Uterus (tissue), 2 donors: ENCODE measurements around the gene LRRIQ3.

Source experiments
- CTCF ChIP-seq, 4 experiments: fragments of 200-600 bp in 2 of 4; fragments of 450-650 bp in 2 of 4; sonication (generic) in 2 of 4; IDR thresholded peaks; one replicate each; pipeline ENCODE4 v1.5.1; 2016 to 2019; ENCODE audit warnings: antibody characterized with exemption in 4 of 4, mild to moderate bottlenecking in 2 of 4, moderate library complexity in 1 of 4
- POLR2A ChIP-seq, 2 donors: fragments of 450-650 bp; IDR thresholded peaks; one replicate each; pipeline ENCODE4 v1.6.1; 2016; ENCODE audit warnings: antibody characterized with exemption in 2 of 2, mild to moderate bottlenecking in 1 of 2, moderate library complexity in 1 of 2

GRCh38 chr1:74195339-74195738 is 2.6 kb downstream of the LRRIQ3 start:
- TF ChIP-seq CTCF (IDR thresholded peaks at IDR 0.05) (no peak), POLR2A (IDR thresholded peaks at IDR 0.05) (no peak)
